ENCODE measurements around the gene DENND1A.

- TF ChIP-seq EZH2 (IDR thresholded peaks at IDR 0.05), result no peak
- no peak for TF ChIP-seq POLR2AphosphoS5 (IDR thresholded peaks at IDR 0.05; ENCODE audit: borderline replicate concordance, low read depth, low read length)
These were observed 320.1 kb downstream of the DENND1A start for GRCh38 chr9:123609844-123610243.
